Spleen (tissue), 7 donors: Measurements from ENCODE around the gene KIF16B.

Experiments used
- POLR2AphosphoS5 ChIP-seq, 3 donors: sonication (generic); formaldehyde crosslinking; IDR thresholded peaks; one replicate each; pipeline ENCODE4 v1.5.1; 2017; ENCODE audit warnings: antibody characterized with exemption in 3 of 3
- TF ChIP-seq, protein P1 (sequence below), 11 experiments: fragments of 200-600 bp in 7 of 11; fragments of 450-650 bp in 4 of 11; sonication (generic) in 4 of 11; IDR thresholded peaks in 8 of 11; conservative IDR thresholded peaks in 3 of 11; 1 replicate in 7 of 11; 2 replicates in 4 of 11; pipeline versions ENCODE4 v1.4.0 to v1.8.0; 2016 to 2021; ENCODE audit warnings: antibody characterized with exemption in 11 of 11, inconsistent platforms in 4 of 11, mild to moderate bottlenecking in 1 of 11
- donor health status: DM: no; HTN: no; CAD: no; lungs with moderate emphysema.
- donor health status: DM: no; HTN: no; CAD: no.
- donor health status: DM: no; HTN: no; CAD: no.

DNA sequence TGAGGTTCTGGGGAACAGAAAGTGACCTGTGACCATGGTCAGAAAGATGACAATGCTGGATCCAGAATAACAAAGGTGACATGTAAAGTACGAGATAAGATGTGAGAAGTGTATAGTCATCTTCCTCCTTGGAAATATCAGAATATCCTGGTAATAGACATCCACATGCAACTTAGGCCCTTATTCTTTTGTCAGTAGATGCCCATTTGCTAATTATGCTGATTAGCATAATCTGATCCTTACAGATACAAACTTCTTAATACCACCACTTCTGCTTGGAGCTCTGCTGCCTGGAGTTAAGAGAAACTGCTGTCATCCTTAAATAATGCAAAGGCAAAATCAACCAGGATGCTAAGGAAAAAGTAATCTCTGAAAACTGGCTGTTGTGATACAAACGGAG is 91.3 kb downstream of the KIF16B start:
- TF ChIP-seq, protein P1, sequence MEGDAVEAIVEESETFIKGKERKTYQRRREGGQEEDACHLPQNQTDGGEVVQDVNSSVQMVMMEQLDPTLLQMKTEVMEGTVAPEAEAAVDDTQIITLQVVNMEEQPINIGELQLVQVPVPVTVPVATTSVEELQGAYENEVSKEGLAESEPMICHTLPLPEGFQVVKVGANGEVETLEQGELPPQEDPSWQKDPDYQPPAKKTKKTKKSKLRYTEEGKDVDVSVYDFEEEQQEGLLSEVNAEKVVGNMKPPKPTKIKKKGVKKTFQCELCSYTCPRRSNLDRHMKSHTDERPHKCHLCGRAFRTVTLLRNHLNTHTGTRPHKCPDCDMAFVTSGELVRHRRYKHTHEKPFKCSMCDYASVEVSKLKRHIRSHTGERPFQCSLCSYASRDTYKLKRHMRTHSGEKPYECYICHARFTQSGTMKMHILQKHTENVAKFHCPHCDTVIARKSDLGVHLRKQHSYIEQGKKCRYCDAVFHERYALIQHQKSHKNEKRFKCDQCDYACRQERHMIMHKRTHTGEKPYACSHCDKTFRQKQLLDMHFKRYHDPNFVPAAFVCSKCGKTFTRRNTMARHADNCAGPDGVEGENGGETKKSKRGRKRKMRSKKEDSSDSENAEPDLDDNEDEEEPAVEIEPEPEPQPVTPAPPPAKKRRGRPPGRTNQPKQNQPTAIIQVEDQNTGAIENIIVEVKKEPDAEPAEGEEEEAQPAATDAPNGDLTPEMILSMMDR (IDR thresholded peaks at IDR 0.05 in 8 of 11, conservative IDR thresholded peaks at IDR 0.05 in 3 of 11): no peak
- no peak for TF ChIP-seq POLR2AphosphoS5 (IDR thresholded peaks at IDR 0.05)
